GM19328 (cell line): ENCODE data around the gene MAPKAPK3.

Experiments used
- ATAC-seq: cut with Tn5 transposase; IDR thresholded peaks from one replicate; pipeline ENCODE4 v1.9.1; 2021; ENCODE audit warnings: mild to moderate bottlenecking, moderate library complexity; ENCODE audit not compliant: unreplicated experiment

The MAPKAPK3 gene

GRCh38 chr3:50587373-50587772, 29.6 kb upstream of the MAPKAPK3 start:
- ATAC-seq, result no peak

- ATAC-seq, result no peak
Measured at GRCh38 chr3:50587806-50588758, 28.9 kb upstream of the MAPKAPK3 start.

- no peak for ATAC-seq
Measured at GRCh38 chr3:50588759-50589433, 28.1 kb upstream of the MAPKAPK3 start.

DNA sequence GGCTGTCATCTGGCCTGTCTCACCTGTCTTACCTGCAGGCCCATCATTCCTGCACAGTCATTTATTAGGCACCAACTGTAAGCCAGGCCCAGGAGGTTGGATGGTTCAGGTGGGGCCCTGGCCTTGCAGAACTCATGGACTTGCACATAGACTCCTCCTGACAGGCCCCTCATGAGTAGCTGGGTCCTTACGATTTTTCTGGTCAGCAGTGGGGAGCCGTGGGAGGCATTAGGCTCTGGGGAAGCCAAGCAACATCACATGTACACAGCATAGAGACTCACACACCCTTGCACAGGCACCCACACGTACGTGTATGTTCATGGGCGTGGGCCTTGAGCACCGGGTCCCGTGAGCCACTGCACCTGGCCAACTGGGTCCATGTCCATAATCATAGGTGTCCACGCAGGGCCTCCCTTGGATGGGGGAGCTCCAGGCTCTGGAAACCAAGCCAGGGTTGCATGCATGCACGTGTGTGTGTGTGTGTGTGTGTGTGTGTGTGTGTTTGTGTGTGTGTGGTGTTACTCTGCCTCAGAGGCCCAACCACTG, 25.7 kb upstream of the MAPKAPK3 start:
- no peak for ATAC-seq

- ATAC-seq, result no peak
Measured at GRCh38 chr3:50592568-50592967, 24.4 kb upstream of the MAPKAPK3 start.

DNA sequence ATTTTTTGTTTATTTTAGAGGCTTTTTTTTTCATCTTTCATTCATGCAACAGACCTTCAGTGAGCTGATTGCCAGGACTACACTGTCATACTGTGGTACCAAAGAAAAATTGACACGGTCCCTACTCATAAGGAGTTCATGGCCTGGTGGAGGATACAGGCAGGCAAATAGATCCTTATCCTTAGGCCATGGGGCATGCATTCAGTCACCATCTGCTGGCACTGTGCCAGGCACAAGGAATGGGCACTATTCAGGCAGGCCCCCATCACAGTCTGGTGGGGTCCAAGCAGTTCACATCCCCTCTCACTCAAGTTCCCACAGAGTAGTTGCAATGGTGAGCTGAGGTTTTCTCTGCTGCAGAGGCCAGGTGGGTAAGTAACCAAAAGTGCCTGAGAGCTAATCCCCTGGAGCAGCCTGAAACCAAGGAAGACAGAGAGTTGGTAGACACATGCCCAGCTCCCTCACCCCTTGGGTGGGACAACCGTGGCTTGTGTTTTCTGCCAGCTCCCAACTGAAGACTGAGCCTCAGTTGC, 22.6 kb upstream of the MAPKAPK3 start:
- ATAC-seq, result no peak

DNA sequence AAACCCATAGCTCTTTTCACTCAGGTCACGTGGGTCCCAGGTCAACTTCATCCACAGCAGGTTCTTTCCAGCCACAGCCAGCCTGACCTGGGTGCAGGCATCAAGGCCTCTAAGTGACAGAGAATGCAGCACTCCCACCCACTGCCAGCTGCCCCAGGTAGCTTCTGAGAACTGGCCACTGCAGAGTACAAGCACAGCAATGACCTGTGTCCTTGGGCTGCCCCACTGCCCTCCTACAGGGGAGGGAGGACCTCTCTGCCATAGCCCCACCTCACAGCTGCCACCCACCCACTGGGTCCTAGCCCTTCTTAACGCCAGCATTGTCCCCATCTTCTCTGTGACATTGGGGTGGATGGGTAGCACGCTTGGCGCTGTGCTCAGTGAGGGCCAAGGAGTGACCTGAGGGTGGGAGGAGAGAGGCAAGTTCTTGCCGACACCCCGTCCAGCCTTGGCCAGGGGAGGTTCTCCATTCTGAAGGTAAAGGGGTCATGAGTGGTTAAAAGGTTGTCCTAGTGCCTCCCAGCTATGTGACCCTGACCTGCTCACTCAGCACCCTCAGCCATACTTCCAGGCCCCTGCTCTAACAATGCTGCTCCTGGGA, 17.7 kb upstream of the MAPKAPK3 start:
- ATAC-seq, result no peak

DNA sequence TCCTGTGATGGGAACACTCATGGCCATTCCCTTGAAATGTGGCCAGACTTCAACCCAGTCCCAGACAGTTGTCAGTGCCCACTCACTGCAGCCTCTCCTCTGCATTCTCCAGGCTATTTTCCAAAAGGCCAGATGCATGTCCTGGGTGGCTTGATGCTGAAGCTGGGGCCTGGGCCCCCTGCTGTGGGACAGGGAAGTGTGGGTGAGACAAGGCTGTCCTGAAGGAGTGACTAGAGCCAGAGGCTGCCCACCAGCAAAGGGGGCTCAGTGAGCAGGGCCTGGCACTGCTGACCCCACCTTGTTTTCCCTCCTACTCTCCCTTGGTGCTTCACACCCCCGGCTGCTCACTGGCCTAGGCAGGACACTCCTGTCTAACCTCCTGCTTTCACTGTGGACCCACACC, 17.2 kb upstream of the MAPKAPK3 start:
- ATAC-seq, result no peak

DNA sequence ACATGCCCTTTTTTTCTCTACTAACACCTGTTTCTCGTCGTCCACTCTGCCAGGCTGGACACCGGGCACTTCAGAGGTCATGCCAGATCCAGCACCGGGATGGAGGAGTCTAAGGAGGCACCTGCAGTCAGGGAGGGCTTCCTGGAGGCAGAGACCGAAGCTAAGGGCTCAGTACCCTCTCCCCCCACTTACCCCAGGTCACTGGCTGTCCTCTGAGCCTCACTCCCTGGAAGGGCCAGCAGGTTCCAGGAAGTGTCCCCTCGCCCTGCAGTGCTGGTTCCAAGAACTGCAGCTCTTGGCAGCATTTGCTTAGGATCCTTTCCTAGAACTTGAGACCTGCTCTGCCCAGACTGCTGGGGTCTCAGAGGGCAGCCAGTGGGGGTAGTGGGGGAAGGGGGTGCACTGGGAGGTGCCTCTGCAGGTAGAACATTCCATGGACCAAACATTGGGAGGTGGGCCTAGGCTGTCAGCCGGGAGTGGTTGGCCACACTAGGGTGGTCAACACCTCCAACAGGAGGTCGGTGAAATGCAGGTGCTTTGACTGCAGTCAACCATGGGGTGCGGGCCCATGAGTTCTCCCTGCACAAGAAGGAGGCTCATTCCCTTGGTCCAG, 16.7 kb upstream of the MAPKAPK3 start:
- ATAC-seq, result no peak

DNA sequence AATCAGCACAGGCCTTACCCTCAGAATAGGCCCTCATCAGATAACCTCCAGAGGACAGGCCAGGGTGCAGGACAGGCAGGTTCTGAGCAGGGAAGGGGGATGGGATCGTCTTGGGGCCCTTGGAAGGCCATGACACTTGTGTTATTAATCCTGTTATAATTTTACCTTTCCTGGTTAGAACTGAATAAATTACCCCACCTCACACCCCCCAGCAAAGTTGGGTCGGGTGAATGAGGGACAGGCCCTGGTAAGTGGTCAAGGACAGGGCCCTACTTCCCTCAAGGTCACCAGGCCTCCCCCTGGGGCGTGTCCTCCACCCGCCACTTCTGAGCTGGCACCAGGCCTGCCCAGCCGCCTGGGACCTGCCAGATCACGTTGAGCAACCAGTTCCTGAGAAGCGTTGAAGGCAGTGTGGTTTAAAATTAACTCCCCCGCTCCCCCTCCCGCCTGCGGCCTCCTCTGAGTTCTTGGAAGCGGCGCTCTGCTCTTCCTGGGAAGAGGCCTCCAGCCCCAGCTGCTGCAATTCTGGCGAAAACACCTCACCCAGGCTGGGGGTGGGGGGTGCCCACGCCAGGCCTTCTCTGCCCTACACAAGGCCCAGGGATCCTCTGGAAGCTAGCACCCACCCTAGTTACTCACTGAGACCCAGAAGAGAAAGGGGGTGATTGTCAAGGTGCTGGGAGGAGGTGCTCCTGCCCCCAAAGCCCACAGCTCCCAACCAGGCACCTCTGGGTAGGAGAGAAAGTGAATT, 15.9 kb upstream of the MAPKAPK3 start:
- ATAC-seq, result no peak

DNA sequence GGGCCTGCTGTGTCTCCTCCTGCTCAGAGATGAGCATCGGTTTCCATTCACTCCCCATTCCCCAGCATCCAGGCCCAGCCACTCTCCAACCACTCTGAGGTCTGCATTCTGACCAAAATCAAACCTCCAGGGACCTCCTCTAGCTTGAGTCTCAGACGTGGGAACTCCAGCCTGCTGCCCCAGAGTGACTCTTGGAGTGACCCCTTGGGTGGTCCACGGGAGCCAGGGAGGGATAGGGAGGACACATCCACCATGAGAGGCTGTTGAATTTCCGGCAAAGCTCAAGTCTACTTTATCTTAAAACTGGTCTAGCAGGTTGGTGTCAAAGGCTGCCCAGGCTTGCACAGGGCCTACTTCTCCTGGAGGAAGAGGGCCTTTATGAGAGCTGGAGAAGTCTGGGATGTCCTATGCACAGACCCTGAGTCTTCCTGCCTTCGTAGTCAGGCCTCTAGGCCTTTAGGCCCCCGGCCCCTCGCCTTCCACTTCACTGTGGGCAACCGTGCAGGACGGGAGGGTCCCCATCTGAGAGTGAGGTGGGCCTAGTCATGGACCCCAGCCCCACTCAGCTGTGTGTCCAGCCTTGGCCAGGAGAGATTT, 14.3 kb upstream of the MAPKAPK3 start:
- ATAC-seq, result no peak

- ATAC-seq, result no peak
Measured at GRCh38 chr3:50603261-50604109, 13.5 kb upstream of the MAPKAPK3 start.

GRCh38 chr3:50604110-50604621, 12.8 kb upstream of the MAPKAPK3 start:
- ATAC-seq, result no peak

DNA sequence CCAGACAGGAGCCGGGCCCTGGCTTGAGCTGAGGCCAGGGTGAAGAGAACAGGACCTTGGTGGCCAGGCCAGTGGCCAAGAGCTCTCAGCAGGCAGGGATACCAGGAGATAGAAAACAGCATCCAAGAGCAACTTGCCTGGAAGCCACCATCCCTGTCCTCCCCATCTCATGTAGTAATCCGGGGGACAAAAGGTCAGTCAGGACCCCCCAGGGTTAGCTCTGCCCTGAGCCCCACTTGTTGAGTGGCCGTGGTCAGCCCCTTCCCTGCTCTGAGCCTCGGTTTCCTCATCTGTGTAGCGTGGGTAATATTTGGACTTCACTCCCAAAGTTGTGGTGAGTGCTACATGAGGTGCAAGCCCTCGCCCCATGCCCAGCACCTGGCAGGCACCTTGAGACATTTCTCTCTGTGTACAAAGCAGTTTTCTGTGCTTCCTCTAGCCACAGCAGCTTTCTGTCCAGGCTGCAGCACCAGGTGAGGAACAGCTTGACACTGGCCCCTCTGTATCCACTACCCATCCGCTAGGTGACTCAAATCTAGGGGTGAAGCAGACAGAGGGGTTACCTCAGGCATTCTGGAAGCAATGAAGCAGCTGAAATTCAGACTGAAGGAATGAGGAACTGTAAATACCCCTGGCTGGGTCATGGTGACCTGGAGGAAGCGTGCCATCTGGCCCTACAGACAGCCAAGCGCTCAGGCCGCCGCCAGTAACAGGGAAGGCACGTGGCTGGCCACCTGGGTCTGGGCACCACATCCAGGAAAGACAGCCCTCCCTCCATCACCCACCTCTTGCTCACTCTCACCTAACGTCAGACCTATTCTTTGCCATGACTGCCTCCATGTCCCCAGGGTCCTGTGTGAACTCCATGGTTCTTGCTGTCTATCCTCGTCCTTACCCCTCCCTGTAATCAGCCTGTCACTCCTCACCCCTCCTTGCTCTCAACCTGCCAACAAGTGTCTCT, 12.0 kb upstream of the MAPKAPK3 start:
- no peak for ATAC-seq

DNA sequence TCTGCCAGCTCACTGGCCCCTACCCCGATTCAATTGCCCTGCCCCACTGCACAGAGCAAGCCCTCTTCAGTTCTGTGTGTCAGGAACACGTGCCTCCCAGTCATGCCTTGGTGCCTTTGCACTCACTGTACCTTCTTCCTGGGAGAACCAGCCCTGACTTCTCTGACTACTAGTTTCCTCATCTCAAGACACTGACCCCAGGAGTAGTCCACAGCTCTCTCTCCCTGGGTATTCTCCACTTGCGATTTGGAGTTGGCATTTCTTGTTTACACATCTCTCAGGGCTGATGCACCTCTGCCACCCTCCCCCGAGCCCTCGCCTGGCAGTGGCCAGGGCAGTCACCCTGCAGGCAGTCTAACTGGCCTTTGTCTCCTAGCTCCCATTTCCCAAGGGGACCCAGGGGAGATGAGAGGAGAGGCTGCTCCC, 11.0 kb upstream of the MAPKAPK3 start:
- ATAC-seq, result no peak

DNA sequence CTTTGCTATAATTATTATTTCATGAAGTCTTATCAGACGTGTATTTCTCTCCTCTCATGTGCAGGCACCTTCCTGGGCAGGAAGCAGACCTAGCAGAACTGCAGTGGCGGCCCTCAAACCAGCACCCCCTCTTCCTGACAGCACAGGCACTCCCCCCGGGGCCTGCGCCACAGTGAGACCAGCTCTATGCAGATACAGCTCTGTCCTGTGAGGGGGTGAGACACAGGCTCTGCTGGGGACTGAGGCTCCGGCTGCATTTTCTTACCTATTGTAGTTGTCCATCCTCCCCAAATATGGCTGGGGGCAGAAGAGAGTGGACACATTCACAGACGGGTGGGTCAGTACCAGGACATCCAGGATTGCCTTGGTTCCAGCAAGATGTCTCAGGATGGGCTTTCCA, 10.4 kb upstream of the MAPKAPK3 start:
- no peak for ATAC-seq
